IMR-90 (cell line): Measurements from ENCODE around the gene TDP2. TPM values are rescaled to one million over a fixed set of nuclear protein-coding genes. Genes with fewer than 3 reads are reported as not detected.
"Not testable (repeated sequence)": the region's sequence is repeated elsewhere in the genome, so short reads cannot be mapped to it uniquely, and the experiment has no call there.

Experiments
- ATAC-seq: fragments of 200-7000 bp; cut with Tn5 transposase; 2 replicates; pipeline ENCODE4 v1.9.1; 2020; ENCODE audit warnings: low read depth, mild to moderate bottlenecking, moderate library complexity
- BruUV-seq: library from RNA; stranded (reverse); fragments of 400-500 nt; replicated peaks from 2 replicates; lab custom pipeline; 2021; lab: Mats Ljungman, UMichigan
- CTCF ChIA-PET: fragments of 300-600 bp; formaldehyde crosslinking; extraction: SDS; loops from one replicate; lab custom pipeline; 2021; ENCODE audit warnings: antibody characterized with exemption; lab: Yijun Ruan, JAX
- POLR2A ChIA-PET: fragments of 300-600 bp; sonication (Branson Sonifier 250); formaldehyde crosslinking; loops from one replicate; lab custom pipeline; 2022; ENCODE audit warnings: antibody characterized with exemption; ENCODE audit not compliant: unreplicated experiment; lab: Charles Lee
- DNase-seq: peaks from one replicate; pipeline ENCODE4 v3.0.0; 2013
- H2AFZ ChIP-seq: replicated peaks from 2 replicates; pipeline ENCODE3; 2013; ENCODE audit warnings: low read length, mild to moderate bottlenecking; ENCODE audit not compliant: poor library complexity
- H2AK5ac ChIP-seq: 2 replicates; pipeline ENCODE4 v1.6.1; 2013; ENCODE audit warnings: low read depth, low read length, inconsistent platforms
- H2AK9ac ChIP-seq: replicated peaks from 2 replicates; pipeline ENCODE3; 2013; ENCODE audit warnings: mild to moderate bottlenecking, low read depth, low read length, moderate library complexity; ENCODE audit not compliant: poor library complexity
- H2BK120ac ChIP-seq: 2 replicates; pipeline ENCODE4 v1.6.1; 2013; ENCODE audit warnings: low read depth, low read length, inconsistent platforms
- H2BK15ac ChIP-seq: 3 replicates; pipeline ENCODE4 v1.6.1; 2013; ENCODE audit warnings: low read depth, low read length, inconsistent platforms
- H2BK20ac ChIP-seq: 2 replicates; pipeline ENCODE4 v1.6.1; 2013; ENCODE audit warnings: low read depth, mild to moderate bottlenecking, inconsistent platforms, low read length, moderate library complexity
- H2BK5ac ChIP-seq: 2 replicates; pipeline ENCODE4 v1.6.1; 2013; ENCODE audit warnings: mild to moderate bottlenecking, low read depth, low read length, inconsistent platforms; ENCODE audit not compliant: poor library complexity, severe bottlenecking
- H3K14ac ChIP-seq: replicated peaks from 2 replicates; pipeline ENCODE4 v1.6.1; 2013; ENCODE audit warnings: low read depth, low read length, inconsistent platforms
- H3K18ac ChIP-seq: 2 replicates; pipeline ENCODE4 v1.6.1; 2013; ENCODE audit warnings: low read depth, low read length, control low read depth
- H3K23ac ChIP-seq: 2 replicates; pipeline ENCODE4 v1.6.1; 2013; ENCODE audit warnings: low read depth, low read length, inconsistent platforms
- H3K27ac ChIP-seq: 2 replicates; pipeline ENCODE4 v1.5.1; 2013; ENCODE audit warnings: mild to moderate bottlenecking, control low read depth, low read length; ENCODE audit not compliant: insufficient read depth
- H3K27me3 ChIP-seq: 2 replicates; pipeline ENCODE4 v1.6.1; 2013; ENCODE audit warnings: low read length; ENCODE audit not compliant: control insufficient read depth, insufficient read depth
- H3K36me3 ChIP-seq: 2 replicates; pipeline ENCODE4 v1.6.1; 2013; ENCODE audit warnings: low read length, mixed read lengths; ENCODE audit not compliant: control insufficient read depth, insufficient read depth
- H3K4ac ChIP-seq: 2 replicates; pipeline ENCODE4 v1.6.1; 2013; ENCODE audit warnings: low read depth, low read length, inconsistent platforms
- H3K4me1 ChIP-seq: 2 replicates; pipeline ENCODE4 v1.6.1; 2013; ENCODE audit warnings: low read length, mixed read lengths; ENCODE audit not compliant: control insufficient read depth, insufficient read depth
- H3K4me2 ChIP-seq: 2 replicates; pipeline ENCODE4 v1.6.1; 2013; ENCODE audit warnings: low read depth, mild to moderate bottlenecking, control low read depth, low read length, moderate library complexity
- H3K4me3 ChIP-seq: 2 replicates; pipeline ENCODE4 v1.5.1; 2013; ENCODE audit warnings: low read depth, mild to moderate bottlenecking, control low read depth, low read length, moderate library complexity; ENCODE audit not compliant: insufficient read depth
- H3K56ac ChIP-seq: 2 replicates; pipeline ENCODE4 v1.6.1; 2013; ENCODE audit warnings: low read length, inconsistent platforms; ENCODE audit not compliant: insufficient read depth; ENCODE audit errors: extremely low read depth
- H3K79me1 ChIP-seq, 2 experiments: 2 replicates each; pipeline ENCODE4 v1.6.1; 2013; ENCODE audit warnings: low read length in 2 of 2, inconsistent platforms in 1 of 2, low read depth in 1 of 2
- H3K9ac ChIP-seq: 2 replicates; pipeline ENCODE4 v1.6.1; 2013; ENCODE audit warnings: low read depth, low read length, control low read depth
- H3K9me1 ChIP-seq: 2 replicates; pipeline ENCODE4 v1.6.1; 2013; ENCODE audit warnings: low read length, inconsistent platforms; ENCODE audit not compliant: insufficient read depth
- H3K9me3 ChIP-seq: 2 replicates; pipeline ENCODE4 v1.6.1; 2013; ENCODE audit warnings: low read length; ENCODE audit not compliant: control insufficient read depth, insufficient read depth
- H4K20me1 ChIP-seq: 2 replicates; pipeline ENCODE4 v1.6.1; 2013; ENCODE audit warnings: low read length, inconsistent platforms; ENCODE audit not compliant: insufficient read depth
- H4K5ac ChIP-seq: 2 replicates; pipeline ENCODE4 v1.6.1; 2013; ENCODE audit warnings: mild to moderate bottlenecking, low read depth, low read length, control low read depth
- H4K8ac ChIP-seq, 2 experiments: 2 replicates each; pipeline ENCODE4 v1.6.1; 2013; ENCODE audit warnings: low read depth in 2 of 2, low read length in 2 of 2, control low read depth in 1 of 2, inconsistent platforms in 1 of 2
- H4K91ac ChIP-seq: 2 replicates; pipeline ENCODE4 v1.6.1; 2013; ENCODE audit warnings: low read depth, low read length, inconsistent platforms; ENCODE audit not compliant: insufficient read depth
- FOS ChIP-seq: fragments of 150-350 bp; IDR thresholded peaks from 2 replicates; pipeline ENCODE4 v1.6.1; 2016; ENCODE audit warnings: low read depth, low read length
- MAFK ChIP-seq: IDR thresholded peaks from 2 replicates; pipeline ENCODE4 v1.6.1; 2012; ENCODE audit warnings: low read depth, low read length, improper control_type of control experiment
- RCOR1 ChIP-seq: IDR thresholded peaks from 2 replicates; pipeline ENCODE4 v1.6.1; 2012; ENCODE audit warnings: mild to moderate bottlenecking, low read length, improper control_type of control experiment; ENCODE audit not compliant: insufficient replicate concordance
- WGBS, 2 experiments: methylation state at CpG; one replicate each; pipeline versions ENCODE4 v1.1.5 to v1.1.7; 2013; ENCODE audit warnings: missing lambda C conversion rate in 2 of 2; ENCODE audit not compliant: insufficient read length in 1 of 2; ENCODE audit errors: extremely low coverage in 2 of 2; 5-methylcytosine and 5-hydroxymethylcytosine counted together
- dilution Hi-C: fragments of 300-500 bp; cut with HindIII; formaldehyde crosslinking; loops from one replicate; pipeline ENCODE4 v1.14.3; 2018; ENCODE audit warnings: low sequenced_read_pairs; ENCODE audit not compliant: unreplicated experiment
- in situ Hi-C: fragments of 300-500 bp; cut with MboI; formaldehyde crosslinking; loops from 3 replicates; pipeline ENCODE4 v1.14.3; 2019; ENCODE audit warnings: low sequenced_read_pairs, inconsistent platforms, mixed read lengths
- intact Hi-C: fragments of 100-400 bp; cut with micrococcal nuclease; formaldehyde crosslinking; loops from 2 replicates; pipeline ENCODE4 v1.10.0; 2022
- polyA plus RNA-seq, 3 experiments: library from polyadenylated mRNA; depleted of rRNA; stranded (reverse); fragments of >200 nt; gene quantifications; 2 replicates each; pipeline ENCODE4 v1.2.3, GENCODE V29; 2012; ENCODE audit warnings: low replicate concordance in 1 of 3
- total RNA-seq: library from RNA; depleted of rRNA; stranded (reverse); fragments of >200 nt; gene quantifications from 2 replicates; pipeline ENCODE4 v1.2.3, GENCODE V29; 2012

Gene TDP2
- total and polyA plus RNA-seq, 2 of the 4 experiments (the other 2 are of a cell fraction): 13.6 to 22.8 TPM

GRCh38 chr6:24662236-24662635, 4.5 kb downstream of the TDP2 start:
- Histone ChIP-seq H2BK15ac (no peak overlapping the region), H3K27me3 (no peaks in the 10 kb centered on the region), H3K4me1 (peaks cover 5% of the 10 kb centered on the region), H3K23ac (no peak overlapping the region), H3K79me1 (peaks cover 8 to 60% of the 10 kb centered on the region in 2 experiments; a peak in 3 of 4 replicates), H4K8ac (no peak overlapping the region), H3K27ac (no peak overlapping the region), H3K4ac (no peak overlapping the region), H2AFZ (no peak overlapping the region), H2BK5ac (no peak overlapping the region), H3K9me3 (no peaks in the 10 kb centered on the region), H3K9me1 (peaks cover 2% of the 10 kb centered on the region; the same call in 1 of the 2 replicates), H3K9ac (no peak overlapping the region), H2AK5ac (no peak overlapping the region), H3K56ac (no peak overlapping the region), H3K4me2 (no peak overlapping the region), H4K20me1 (no peaks in the 10 kb centered on the region), H2BK120ac (no peak overlapping the region), H3K36me3 (peaks cover 8% of the 10 kb centered on the region), H3K4me3 (no peak overlapping the region), H2BK20ac (no peak overlapping the region), H3K18ac (no peak overlapping the region), H3K14ac (no peak overlapping the region), H4K91ac (no peak overlapping the region), H2AK9ac (no peak overlapping the region), H4K5ac (no peak overlapping the region)
- TF ChIP-seq MAFK (no peak), FOS (no peak), RCOR1 (no peak)
- DNase-seq (no peak), ATAC-seq (no peak)
- intact Hi-C loops (no loop called here), in situ Hi-C loops (no loop called here), dilution Hi-C loops (no loop called here)
- 100% methylated on average over 4 of the region's 10 CpGs; no CpG with 5 or more reads in 1 of the 2 experiments for WGBS, 2 experiments
- no TSS peak for BruUV-seq
- ChIA-PET POLR2A (no interaction called here), CTCF (interaction anchor here (0.7 kb wide), 1 partner anchor 53 kb away, joined by 3 read pairs; no protein-coding TSS in a partner anchor)

GRCh38 chr6:24661759-24662158, 4.9 kb downstream of the TDP2 start:
- ATAC-seq, H3K18ac ChIP-seq, POLR2A ChIA-PET: not testable (repeated sequence)

More at GRCh38 chr6:24661759-24662158, 4.9 kb downstream of the TDP2 start:
- H2BK15ac ChIP-seq, H3K27ac ChIP-seq, H2AK5ac ChIP-seq, H3K56ac ChIP-seq, H3K4me1 ChIP-seq, H3K14ac ChIP-seq, H3K9me3 ChIP-seq, H3K23ac ChIP-seq, H2AK9ac ChIP-seq, H3K27me3 ChIP-seq, H4K91ac ChIP-seq, H3K36me3 ChIP-seq, H3K9me1 ChIP-seq, H3K4me2 ChIP-seq, H3K4ac ChIP-seq, H4K8ac ChIP-seq, dilution Hi-C loops, H4K20me1 ChIP-seq, H3K4me3 ChIP-seq, H3K9ac ChIP-seq, H2BK20ac ChIP-seq, H2AFZ ChIP-seq, intact Hi-C loops, DNase-seq, H4K5ac ChIP-seq, BruUV-seq, H2BK5ac ChIP-seq, H2BK120ac ChIP-seq, in situ Hi-C loops: not testable (repeated sequence)
- WGBS, 2 experiments: 100% methylated on average over 1 of the region's 5 CpGs; no CpG with 5 or more reads in 1 of the 2 experiments
- H3K79me1 ChIP-seq: peaks cover 11 to 58% of the 10 kb centered on the region in 2 experiments; a peak in 3 of 4 replicates
- CTCF ChIA-PET: interaction anchor here (0.7 kb wide), 1 partner anchor 53 kb away, joined by 3 read pairs; no protein-coding TSS in a partner anchor
